HG02759 (cell line): Measurements from ENCODE around the gene ANO7.

Experiments
- ATAC-seq: cut with Tn5 transposase; IDR thresholded peaks from one replicate; pipeline ENCODE4 v1.9.1; 2021; ENCODE audit warnings: mild to moderate bottlenecking, moderate library complexity; ENCODE audit not compliant: unreplicated experiment

Gene ANO7

DNA sequence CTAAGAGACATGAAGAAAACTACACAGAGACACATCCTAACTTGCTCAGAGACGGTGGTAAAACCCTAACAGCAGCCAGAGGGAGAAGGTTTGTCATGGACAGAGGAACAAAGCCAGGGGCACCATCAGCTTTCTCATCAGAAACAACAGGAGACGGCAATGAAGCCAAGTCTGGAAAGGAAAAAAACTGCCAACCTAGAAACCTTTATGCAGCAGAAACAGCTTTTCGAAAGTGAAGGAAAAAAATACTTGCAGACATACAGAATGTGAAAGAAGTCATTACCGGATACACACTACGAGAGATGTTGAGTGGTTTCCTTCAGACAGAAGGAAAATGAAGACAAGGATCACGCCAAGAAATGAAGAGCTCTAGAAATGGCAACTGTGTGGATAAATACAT is 55.9 kb downstream of the ANO7 start:
- no peak for ATAC-seq

- ATAC-seq = no peak
Measured at GRCh38 chr2:241248289-241248688, 59.8 kb downstream of the ANO7 start.

GRCh38 chr2:241248897-241249296 is 60.4 kb downstream of the ANO7 start:
- no peak for ATAC-seq

DNA sequence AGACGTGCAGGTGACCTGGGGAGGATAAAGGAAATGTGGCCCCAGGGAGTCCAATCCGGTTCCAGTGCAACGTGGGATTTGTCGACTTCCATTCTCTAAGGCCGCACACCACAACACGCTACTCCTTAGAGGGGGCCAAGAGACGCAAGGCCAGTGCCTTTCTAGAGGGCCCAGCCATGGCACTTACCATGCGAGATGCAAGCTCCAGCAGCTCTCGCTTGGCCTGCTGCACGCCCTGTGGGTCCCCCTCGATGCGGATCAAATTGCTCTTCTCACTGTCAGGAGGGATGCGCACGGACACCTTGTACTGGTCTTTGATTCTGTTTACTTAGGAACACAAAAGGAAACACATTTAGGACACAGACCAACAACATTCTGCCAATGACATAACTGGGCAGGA is 61.2 kb downstream of the ANO7 start:
- ATAC-seq = no peak

DNA sequence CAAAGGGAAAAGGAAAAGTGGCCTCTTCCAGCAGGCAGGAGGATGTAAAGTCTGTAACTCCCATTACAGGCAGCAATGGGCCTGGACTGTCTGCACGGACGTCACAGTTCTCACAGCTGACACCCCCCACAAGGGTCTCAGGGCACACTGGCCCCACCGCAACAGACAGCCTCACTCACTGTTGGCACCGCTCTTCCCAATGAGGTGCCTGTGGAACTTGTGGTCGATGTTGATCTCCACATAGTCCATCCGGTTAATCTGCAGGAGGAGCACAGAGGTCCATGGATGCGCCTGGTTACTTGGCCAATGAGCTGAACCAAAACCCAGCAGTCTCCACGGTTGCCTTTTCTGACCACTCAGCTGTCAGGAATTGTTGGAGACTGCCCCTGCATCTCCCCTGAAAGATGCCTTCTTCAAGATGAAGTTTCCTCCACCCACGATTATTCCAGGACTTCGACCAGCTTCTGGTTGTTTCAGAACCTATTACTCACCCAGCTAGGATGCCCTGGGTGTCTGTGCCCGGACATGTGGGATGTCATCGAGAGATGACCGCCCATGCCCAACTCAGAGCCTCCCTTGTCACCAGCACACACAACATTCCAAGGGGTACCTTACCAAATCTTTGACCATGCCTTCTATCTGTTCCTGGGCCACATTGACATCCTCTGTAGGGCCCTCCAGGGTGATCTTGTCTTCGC is 64.5 kb downstream of the ANO7 start:
- ATAC-seq = no peak

GRCh38 chr2:241254904-241255351 is 66.5 kb downstream of the ANO7 start:
- ATAC-seq = no peak

- no peak for ATAC-seq
Measured at GRCh38 chr2:241255542-241256167, 67.2 kb downstream of the ANO7 start.

DNA sequence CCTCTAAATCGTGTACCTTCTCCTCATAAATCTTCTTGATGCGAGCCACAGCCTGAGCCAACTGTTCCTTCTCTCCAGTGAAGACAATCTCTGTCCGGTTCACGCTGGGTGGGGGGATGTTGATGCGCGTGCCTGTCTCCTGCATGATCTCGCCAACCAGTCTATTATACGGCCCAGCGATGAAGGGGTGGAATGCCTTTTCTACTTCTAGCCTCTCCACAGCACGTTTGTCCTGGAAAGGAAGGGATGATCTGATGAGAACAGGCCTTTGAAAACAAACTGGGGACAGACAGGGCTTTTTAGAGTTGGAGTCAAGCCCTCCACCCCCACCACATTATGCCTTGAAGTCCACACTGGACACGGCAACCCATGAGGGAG is 67.7 kb downstream of the ANO7 start:
- no peak for ATAC-seq

- ATAC-seq = no peak
Measured at GRCh38 chr2:241257419-241258032, 69.0 kb downstream of the ANO7 start.

GRCh38 chr2:241258505-241259280 is 70.2 kb downstream of the ANO7 start:
- no peak for ATAC-seq

DNA sequence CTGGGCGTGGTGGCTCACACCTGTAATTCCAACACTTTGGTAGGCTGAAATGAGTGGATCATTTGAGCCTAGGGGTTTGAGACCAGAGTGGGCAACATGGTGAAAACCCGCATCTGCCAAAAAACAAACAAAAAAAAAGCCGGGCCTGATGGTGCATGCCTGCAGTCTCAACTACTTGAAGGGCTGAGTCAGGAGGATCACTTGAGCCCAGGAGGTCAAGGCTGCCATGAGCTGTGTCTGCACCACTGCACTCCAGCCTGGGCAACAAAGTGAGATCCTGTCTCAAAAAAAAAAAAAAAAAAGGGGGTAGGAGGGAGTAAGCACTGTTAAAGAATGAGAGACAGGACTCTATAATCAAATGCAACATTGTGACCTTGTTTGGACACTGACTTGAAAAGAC is 72.4 kb downstream of the ANO7 start:
- ATAC-seq = no peak

DNA sequence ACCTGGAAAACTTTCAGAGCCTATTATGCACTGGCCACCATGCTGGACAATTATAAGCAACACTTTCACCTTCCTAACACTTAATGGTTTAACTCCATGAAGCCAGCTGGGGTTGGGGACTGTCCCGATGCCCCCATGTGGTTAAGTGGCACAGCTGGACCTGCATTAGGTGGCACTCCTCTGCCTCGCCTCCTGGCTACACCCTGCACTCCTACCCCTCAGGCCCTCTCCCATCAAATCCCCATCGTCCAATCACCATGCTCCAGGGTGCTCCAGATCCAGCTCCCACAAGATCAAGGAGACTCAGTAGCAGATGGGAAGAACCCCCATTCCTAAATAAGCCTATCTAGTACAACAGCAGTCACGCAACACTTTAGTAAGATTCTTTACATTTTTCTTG is 73.2 kb downstream of the ANO7 start:
- ATAC-seq = no peak

- ATAC-seq = no peak
Measured at GRCh38 chr2:241263061-241263460, 74.6 kb downstream of the ANO7 start.

- ATAC-seq = no peak
Measured at GRCh38 chr2:241265506-241265905, 77.0 kb downstream of the ANO7 start.

- no peak for ATAC-seq
Measured at GRCh38 chr2:241267249-241268067, 79.0 kb downstream of the ANO7 start.

DNA sequence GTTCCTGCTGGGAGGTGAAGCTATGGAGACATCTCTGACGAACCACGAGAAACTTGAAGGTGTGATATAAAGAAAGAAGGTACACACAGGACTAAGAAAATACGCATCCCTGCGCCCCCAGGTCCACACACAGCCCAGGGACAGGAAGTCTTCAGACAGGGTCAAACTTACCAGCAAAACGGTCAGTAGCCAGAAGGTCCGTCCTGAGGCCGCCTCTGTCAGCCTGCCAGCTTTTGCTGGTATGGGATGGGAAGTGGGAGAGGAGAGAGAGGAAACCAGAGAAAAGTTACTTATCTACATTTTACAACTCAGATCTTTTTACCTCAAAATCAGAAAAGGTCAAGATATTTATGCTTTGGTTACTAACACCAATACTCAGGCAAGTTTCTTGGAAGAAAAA is 79.8 kb downstream of the ANO7 start:
- ATAC-seq = no peak

- ATAC-seq = no peak
Measured at GRCh38 chr2:241268716-241269445, 80.4 kb downstream of the ANO7 start.

GRCh38 chr2:241269707-241270520 is 81.4 kb downstream of the ANO7 start:
- no peak for ATAC-seq

DNA sequence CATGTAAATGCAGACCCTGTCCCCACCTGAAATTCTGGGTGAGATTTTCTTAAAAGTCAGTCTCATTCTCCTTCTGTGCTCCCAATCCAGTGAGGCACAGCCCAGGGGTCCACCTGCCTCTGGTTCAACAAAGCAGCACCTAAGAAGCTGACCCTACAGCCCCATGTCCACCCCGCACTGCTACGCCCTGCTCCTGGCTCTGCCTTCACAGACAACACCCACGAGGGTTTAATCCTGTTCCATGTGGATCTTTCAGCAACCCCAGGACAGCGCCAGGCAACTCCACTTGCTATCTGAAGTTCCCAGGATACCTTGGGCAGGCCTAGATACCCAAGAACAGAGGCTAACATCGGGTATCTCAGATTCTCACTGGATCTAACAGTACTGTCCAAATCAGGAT is 82.1 kb downstream of the ANO7 start:
- ATAC-seq = no peak
